SU-DHL-6 (cell line): ENCODE data around the gene PIPOX.

Source experiments
- H2AFZ ChIP-seq: fragments of 200-600 bp; sonication (generic); 2 replicates; pipeline ENCODE4 v1.6.1; 2014; ENCODE audit warnings: low read depth, mild to moderate bottlenecking, moderate library complexity, mixed read lengths, antibody characterized with exemption, low read length; ENCODE audit not compliant: severe bottlenecking
- H3F3A ChIP-seq: fragments of 200-600 bp; shearing (Covaris generic); 2 replicates; pipeline ENCODE4 v1.6.0; 2016; ENCODE audit warnings: antibody characterized with exemption, mild to moderate bottlenecking; ENCODE audit not compliant: insufficient read depth
- H3K27ac ChIP-seq: fragments of 200-600 bp; sonication (generic); 2 replicates; pipeline ENCODE4 v1.5.1; 2016; ENCODE audit warnings: low read depth, mild to moderate bottlenecking, low read length, moderate library complexity, mixed read lengths
- H3K27me3 ChIP-seq: fragments of 200-600 bp; sonication (generic), shearing (Covaris generic); 2 replicates; pipeline ENCODE4 v1.6.0; 2014; ENCODE audit warnings: mild to moderate bottlenecking, low read length
- H3K36me3 ChIP-seq: fragments of 200-600 bp; sonication (generic); 2 replicates; pipeline ENCODE4 v1.6.1; 2014; ENCODE audit warnings: mild to moderate bottlenecking, low read length, mixed read lengths
- H3K4me2 ChIP-seq: fragments of 300-600, 200-600 bp; shearing (Covaris generic), sonication (generic); 2 replicates; pipeline ENCODE4 v1.6.0; 2014; ENCODE audit warnings: low read length, low read depth, mild to moderate bottlenecking; ENCODE audit not compliant: poor library complexity, severe bottlenecking
- H3K4me3 ChIP-seq: fragments of 200-600 bp; sonication (generic); 2 replicates; pipeline ENCODE4 v1.5.1; 2014; ENCODE audit warnings: antibody characterized with exemption, low read length, mild to moderate bottlenecking, mixed read lengths; ENCODE audit not compliant: insufficient read depth, poor library complexity, severe bottlenecking
- H3K79me2 ChIP-seq: fragments of 200-600 bp; sonication (generic); 2 replicates; pipeline ENCODE4 v1.6.1; 2014; ENCODE audit warnings: mild to moderate bottlenecking, low read length, moderate library complexity; ENCODE audit not compliant: insufficient read depth
- H3K9ac ChIP-seq: fragments of 200-600 bp; sonication (generic); 2 replicates; pipeline ENCODE4 v1.7.0; 2014; ENCODE audit warnings: mild to moderate bottlenecking, low read length
- H3K9me2 ChIP-seq: fragments of 200-600 bp; sonication (generic); replicated peaks from 2 replicates; pipeline ENCODE4 v1.6.1; 2014; ENCODE audit warnings: low read length; ENCODE audit not compliant: insufficient read depth
- H3K9me3 ChIP-seq: fragments of 200-600 bp; sonication (generic); 2 replicates; pipeline ENCODE4 v1.6.1; 2014; ENCODE audit warnings: low read length, mixed read lengths; ENCODE audit not compliant: insufficient read depth
- H4K20me1 ChIP-seq: fragments of 200-600 bp; sonication (generic); 2 replicates; pipeline ENCODE4 v1.6.1; 2014; ENCODE audit warnings: low read depth, mild to moderate bottlenecking, antibody characterized with exemption, low read length, moderate library complexity, mixed read lengths
- CTCF ChIP-seq: fragments of 200-600 bp; sonication (generic); IDR thresholded peaks from one replicate; pipeline ENCODE4 v1.5.1; 2017; ENCODE audit warnings: antibody characterized with exemption, mild to moderate bottlenecking, low read length, moderate library complexity; ENCODE audit not compliant: insufficient read depth, poor library complexity, severe bottlenecking
- EZH2phosphoT487 ChIP-seq: fragments of 200-600 bp; sonication (generic), shearing (Covaris generic); conservative IDR thresholded peaks from 2 replicates; pipeline ENCODE4 v1.6.1; 2018; ENCODE audit warnings: mild to moderate bottlenecking, antibody characterized with exemption, low read length, moderate library complexity, mixed read lengths

The PIPOX gene

GRCh38 chr17:29062215-29062614, 19.3 kb downstream of the PIPOX start:
- no peaks in the 10 kb centered on the region for H4K20me1 ChIP-seq
- H3K9me2 ChIP-seq = no peaks in the 10 kb centered on the region
- no peak overlapping the region for H3K4me2 ChIP-seq
- no peaks in the 10 kb centered on the region for H3K9me3 ChIP-seq
- TF ChIP-seq EZH2phosphoT487 = no peak
- no peak for TF ChIP-seq CTCF
- H3K27me3 ChIP-seq = no peaks in the 10 kb centered on the region
- H2AFZ ChIP-seq = no peak overlapping the region
- no peak overlapping the region for H3K4me3 ChIP-seq
- no peak overlapping the region for H3K27ac ChIP-seq
- no peak overlapping the region for H3K9ac ChIP-seq
- H3K79me2 ChIP-seq = no peaks in the 10 kb centered on the region
- H3K36me3 ChIP-seq = no peaks in the 10 kb centered on the region
- H3F3A ChIP-seq = no peaks in the 10 kb centered on the region

GRCh38 chr17:29063992-29064391, 21.1 kb downstream of the PIPOX start:
- Histone ChIP-seq H3K9me3 (no peaks in the 10 kb centered on the region), H4K20me1 (no peaks in the 10 kb centered on the region), H3F3A (no peaks in the 10 kb centered on the region), H3K79me2 (no peaks in the 10 kb centered on the region), H3K27me3 (no peaks in the 10 kb centered on the region), H3K4me3 (no peak overlapping the region), H2AFZ (no peak overlapping the region), H3K36me3 (no peaks in the 10 kb centered on the region), H3K9me2 (no peaks in the 10 kb centered on the region), H3K4me2 (no peak overlapping the region), H3K9ac (no peak overlapping the region), H3K27ac (no peak overlapping the region)
- TF ChIP-seq EZH2phosphoT487 (no peak), CTCF (no peak)

GRCh38 chr17:29066047-29066446, 23.1 kb downstream of the PIPOX start:
- Histone ChIP-seq H3K9me3 (no peaks in the 10 kb centered on the region), H3K79me2 (no peaks in the 10 kb centered on the region), H3K4me3 (no peak overlapping the region), H3K9me2 (no peaks in the 10 kb centered on the region), H3K4me2 (no peak overlapping the region), H3K36me3 (no peaks in the 10 kb centered on the region), H3F3A (no peaks in the 10 kb centered on the region), H2AFZ (no peak overlapping the region), H3K9ac (no peak overlapping the region), H3K27me3 (no peaks in the 10 kb centered on the region), H3K27ac (no peak overlapping the region), H4K20me1 (no peaks in the 10 kb centered on the region)
- TF ChIP-seq EZH2phosphoT487 (no peak), CTCF (no peak)
